ENCODE results near the gene CD4. TPM values are rescaled to one million over a fixed set of nuclear protein-coding genes. Genes with fewer than 3 reads are reported as not detected.

The CD4 gene
- total RNA-seq, 2 donors from 2014 or later, result 6.2 to 13.4 TPM

GRCh38 chr12:6777386-6777785, 11.9 kb upstream of the CD4 start:
- H3K9ac ChIP-seq (ENCODE audit: low read depth in 2 of 2, low read length in 2 of 2), result no peak overlapping the region
- no peak for DNase-seq
- H3K27me3 ChIP-seq, result peaks cover 9% of the 10 kb centered on the region
- no peak for TF ChIP-seq CTCF (IDR thresholded peaks at IDR 0.05)
- no peak overlapping the region for H3K27ac ChIP-seq
- no peaks in the 10 kb centered on the region for H3K4me1 ChIP-seq
- H3K36me3 ChIP-seq, result no peaks in the 10 kb centered on the region
- H3K9me3 ChIP-seq, result no peaks in the 10 kb centered on the region
- no peak overlapping the region for H3K4me3 ChIP-seq
- intact Hi-C loops (cut with DNase I), result no loop called here

GRCh38 chr12:6778217-6778573, 11.1 kb upstream of the CD4 start:
- Histone ChIP-seq H3K9ac (ENCODE audit: low read depth in 2 of 2, low read length in 2 of 2) (peak overlapping the region; percentile 26 to 62), H3K4me3 (peak overlapping the region; percentile 37), H3K9me3 (no peaks in the 10 kb centered on the region), H3K27ac (peak overlapping the region; percentile 13), H3K27me3 (peaks cover 7% of the 10 kb centered on the region), H3K36me3 (no peaks in the 10 kb centered on the region), H3K4me1 (no peaks in the 10 kb centered on the region)
- peak; percentile 38 for DNase-seq
- TF ChIP-seq CTCF (IDR thresholded peaks at IDR 0.05), result no peak
- intact Hi-C loops (cut with DNase I), result loop anchor here (2.0 kb wide), 1 partner anchor 25 kb away; the partner anchor contains the start of gene MLF2

DNA sequence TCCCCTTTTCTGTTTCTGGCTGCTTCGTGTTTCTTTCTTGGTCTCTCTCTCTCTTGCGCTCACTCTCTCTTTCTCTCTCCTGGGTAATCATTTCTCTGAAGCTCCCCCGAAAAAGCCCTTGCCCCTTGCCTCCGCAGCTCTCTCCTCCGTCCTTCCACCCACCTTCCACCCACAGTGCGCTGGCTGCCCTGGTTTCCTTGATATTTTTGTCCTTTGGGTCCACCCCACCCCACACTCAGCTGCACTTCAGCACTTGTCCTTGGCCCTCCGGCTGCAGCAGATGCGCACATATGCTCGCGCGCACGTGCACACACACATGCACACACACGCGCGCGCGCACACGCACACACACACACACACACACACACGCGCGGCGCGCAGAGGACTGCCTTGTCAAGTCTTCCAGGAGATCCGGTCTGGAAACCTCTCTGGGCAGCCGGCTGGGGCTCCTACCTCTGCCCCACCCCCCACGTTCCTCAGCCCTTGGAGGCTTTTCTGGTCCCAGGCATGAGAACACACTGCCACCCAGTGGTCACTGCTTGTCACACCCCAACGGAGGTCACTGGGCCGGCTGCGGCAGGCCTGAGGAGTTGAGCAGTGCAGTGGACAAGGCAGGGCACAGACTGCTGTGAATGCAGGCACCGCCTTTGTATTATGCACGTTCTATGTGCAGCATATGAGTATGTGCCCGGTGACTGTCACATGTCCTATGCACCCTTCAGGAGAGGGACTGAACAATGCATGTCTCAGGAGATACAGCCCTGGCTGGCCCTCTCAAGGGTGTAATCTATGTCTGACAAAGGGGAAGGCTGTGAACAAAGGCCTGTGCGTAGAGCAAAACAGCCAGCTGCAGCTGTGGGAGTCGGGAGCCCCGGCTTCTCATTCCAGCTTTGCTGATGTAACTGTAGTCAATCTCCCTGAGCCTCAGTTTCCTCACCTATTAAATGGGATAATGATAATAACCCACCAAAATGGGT, 10.5 kb upstream of the CD4 start:
- Histone ChIP-seq H3K4me3 (peak overlapping the region; percentile 37), H3K36me3 (no peaks in the 10 kb centered on the region), H3K9me3 (no peaks in the 10 kb centered on the region), H3K27me3 (peaks cover under 1% of the 10 kb centered on the region), H3K27ac (peak overlapping the region; percentile 13), H3K9ac (ENCODE audit: low read depth in 2 of 2, low read length in 2 of 2) (peak overlapping the region; percentile 26 to 62), H3K4me1 (no peaks in the 10 kb centered on the region)
- intact Hi-C loops (cut with DNase I), result loop anchor here (2.0 kb wide), 1 partner anchor 26 kb away; the partner anchor contains the start of gene MLF2
- peak; percentile 98 for DNase-seq
- peak; percentile 91 for TF ChIP-seq CTCF (IDR thresholded peaks at IDR 0.05)

DNA sequence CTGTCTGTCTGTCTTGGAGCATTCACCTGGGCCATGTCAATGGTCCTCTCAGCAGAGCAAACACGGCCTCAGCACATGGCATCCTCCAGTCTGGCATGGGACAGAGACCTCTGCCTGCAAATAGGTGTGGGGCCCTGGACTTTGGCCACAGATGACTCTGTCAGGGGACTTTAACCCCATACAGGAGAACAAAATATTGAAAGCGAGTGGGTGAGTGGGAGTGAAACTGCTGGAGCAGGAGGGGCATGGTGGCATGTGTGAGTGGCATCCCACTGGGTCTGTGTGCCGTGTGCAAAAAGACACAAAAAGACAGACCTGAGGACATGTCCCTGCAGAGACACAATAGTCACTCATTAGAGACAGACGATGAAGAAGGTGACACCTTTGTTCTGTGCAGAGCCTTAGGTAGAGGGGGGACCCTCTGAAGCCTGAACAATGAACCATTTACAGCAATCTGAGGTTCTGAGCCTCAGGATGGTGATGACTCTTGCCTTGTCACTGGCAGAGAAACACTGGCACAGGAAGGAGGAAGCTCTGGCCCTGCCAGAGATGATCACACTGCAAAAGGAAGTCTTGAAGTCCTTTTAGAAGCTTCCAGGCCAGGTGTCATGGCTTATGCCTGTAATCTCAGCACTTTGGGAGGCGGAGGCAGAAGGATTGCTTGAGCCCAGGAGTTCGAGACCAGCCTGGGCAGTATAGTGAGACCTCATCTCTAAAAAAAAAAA, 9.5 kb upstream of the CD4 start:
- TF ChIP-seq CTCF (IDR thresholded peaks at IDR 0.05), result no peak
- H3K27ac ChIP-seq, result no peak overlapping the region
- H3K9ac ChIP-seq (ENCODE audit: low read depth in 2 of 2, low read length in 2 of 2), result peak overlapping the region in 1 of 2 donors; percentile 1
- no peaks in the 10 kb centered on the region for H3K27me3 ChIP-seq
- no peak overlapping the region for H3K4me3 ChIP-seq
- intact Hi-C loops (cut with DNase I), result loop anchor here (2.0 kb wide), 1 partner anchor 27 kb away; the partner anchor contains the start of gene MLF2
- DNase-seq, result peak; percentile 48
- H3K36me3 ChIP-seq, result no peaks in the 10 kb centered on the region
- H3K4me1 ChIP-seq, result no peaks in the 10 kb centered on the region
- no peaks in the 10 kb centered on the region for H3K9me3 ChIP-seq

- no peaks in the 10 kb centered on the region for H3K36me3 ChIP-seq
- DNase-seq, result no peak
- TF ChIP-seq CTCF (IDR thresholded peaks at IDR 0.05), result no peak
- no peak overlapping the region for H3K27ac ChIP-seq
- no peaks in the 10 kb centered on the region for H3K27me3 ChIP-seq
- H3K9me3 ChIP-seq, result no peaks in the 10 kb centered on the region
- H3K9ac ChIP-seq (ENCODE audit: low read depth in 2 of 2, low read length in 2 of 2), result no peak overlapping the region
- H3K4me3 ChIP-seq, result no peak overlapping the region
- intact Hi-C loops (cut with DNase I), result no loop called here
- no peaks in the 10 kb centered on the region for H3K4me1 ChIP-seq
These were observed 8.8 kb upstream of the CD4 start for GRCh38 chr12:6780573-6780972.
